HFF-Myc (cell line): ENCODE measurements around the gene SCARB1.

Experiments used
- DNase-seq: peaks from one replicate; pipeline ENCODE4 v3.0.0-alpha.2; 2011; ENCODE audit warnings: low read depth; ENCODE audit errors: extremely low read depth
- H3K4me3 ChIP-seq: replicated peaks from 2 replicates; pipeline ENCODE4 v1.5.1; 2011; ENCODE audit warnings: low read depth, mild to moderate bottlenecking, control low read depth, low read length
- TF ChIP-seq, protein P1 (sequence below): IDR thresholded peaks from 2 replicates; pipeline ENCODE4 v1.5.1; 2012; ENCODE audit warnings: mild to moderate bottlenecking, low read depth, low read length, control low read depth; ENCODE audit errors: missing control alignments

SCARB1 gene

DNA sequence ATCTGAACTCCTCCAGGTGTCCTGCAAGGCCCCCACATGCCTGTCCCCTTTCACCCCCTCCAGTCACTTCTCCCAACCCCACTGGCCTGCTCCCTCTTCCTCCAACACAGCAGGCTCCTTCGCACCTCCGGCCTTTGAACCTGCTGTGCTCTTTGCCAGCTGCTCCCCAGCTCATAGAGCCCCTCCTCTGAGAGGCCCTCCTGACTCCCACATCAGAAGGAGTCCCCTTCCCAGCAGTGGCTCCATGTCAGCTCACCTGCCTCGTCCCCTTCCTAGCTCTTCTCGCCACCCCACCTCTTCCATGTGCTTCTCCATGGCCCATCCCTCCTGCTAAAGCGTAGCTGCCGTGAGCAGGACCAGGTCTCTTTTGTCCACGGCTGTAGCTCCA, 22.1 kb downstream of the SCARB1 start:
- no peak overlapping the region for H3K4me3 ChIP-seq
- no peak for DNase-seq
- TF ChIP-seq, protein P1, sequence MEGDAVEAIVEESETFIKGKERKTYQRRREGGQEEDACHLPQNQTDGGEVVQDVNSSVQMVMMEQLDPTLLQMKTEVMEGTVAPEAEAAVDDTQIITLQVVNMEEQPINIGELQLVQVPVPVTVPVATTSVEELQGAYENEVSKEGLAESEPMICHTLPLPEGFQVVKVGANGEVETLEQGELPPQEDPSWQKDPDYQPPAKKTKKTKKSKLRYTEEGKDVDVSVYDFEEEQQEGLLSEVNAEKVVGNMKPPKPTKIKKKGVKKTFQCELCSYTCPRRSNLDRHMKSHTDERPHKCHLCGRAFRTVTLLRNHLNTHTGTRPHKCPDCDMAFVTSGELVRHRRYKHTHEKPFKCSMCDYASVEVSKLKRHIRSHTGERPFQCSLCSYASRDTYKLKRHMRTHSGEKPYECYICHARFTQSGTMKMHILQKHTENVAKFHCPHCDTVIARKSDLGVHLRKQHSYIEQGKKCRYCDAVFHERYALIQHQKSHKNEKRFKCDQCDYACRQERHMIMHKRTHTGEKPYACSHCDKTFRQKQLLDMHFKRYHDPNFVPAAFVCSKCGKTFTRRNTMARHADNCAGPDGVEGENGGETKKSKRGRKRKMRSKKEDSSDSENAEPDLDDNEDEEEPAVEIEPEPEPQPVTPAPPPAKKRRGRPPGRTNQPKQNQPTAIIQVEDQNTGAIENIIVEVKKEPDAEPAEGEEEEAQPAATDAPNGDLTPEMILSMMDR, result no peak

- peak; percentile 97 for DNase-seq
- no peak overlapping the region for H3K4me3 ChIP-seq
- TF ChIP-seq, protein P1, result no peak
Observed at GRCh38 chr12:124837958-124838803, 25.5 kb downstream of the SCARB1 start.

DNA sequence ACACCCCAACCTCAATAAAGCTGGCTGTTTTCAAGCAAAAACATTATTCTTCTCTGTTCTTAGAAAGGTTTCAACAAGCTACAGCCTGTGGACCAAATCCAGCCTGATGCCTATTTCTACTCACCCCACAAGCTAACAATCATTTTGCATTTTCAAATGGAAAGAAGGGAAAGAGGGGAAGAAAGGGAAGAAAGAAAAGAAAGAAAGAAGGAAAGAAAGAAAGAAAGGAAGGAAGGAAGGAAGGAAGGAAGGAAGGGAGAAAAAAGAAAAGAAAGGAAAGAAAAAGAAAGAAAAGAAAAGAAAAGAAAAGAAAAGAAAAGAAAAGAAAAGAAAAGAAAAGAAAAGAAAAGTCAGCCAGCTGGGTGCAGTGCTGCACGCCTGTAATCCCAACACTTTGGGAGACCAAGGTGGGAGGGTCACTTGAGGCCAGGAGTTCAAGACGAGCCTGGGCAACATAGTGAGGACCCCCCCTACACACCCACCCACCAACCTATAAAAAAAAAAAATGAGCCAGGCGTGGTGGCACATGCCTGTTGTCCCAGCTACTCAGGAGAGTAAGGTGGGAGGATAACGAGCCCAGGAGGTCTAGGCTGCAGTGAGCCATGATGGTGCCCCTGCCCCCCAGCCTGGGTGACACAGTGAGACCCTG, 26.3 kb downstream of the SCARB1 start:
- DNase-seq, result no peak
- TF ChIP-seq, protein P1, result no peak
- no peak overlapping the region for H3K4me3 ChIP-seq

GRCh38 chr12:124836759-124837158, 26.9 kb downstream of the SCARB1 start:
- no peak for DNase-seq
- no peak overlapping the region for H3K4me3 ChIP-seq
- TF ChIP-seq, protein P1, result no peak

- DNase-seq, result no peak
- TF ChIP-seq, protein P1, result no peak
- no peak overlapping the region for H3K4me3 ChIP-seq
Observed at GRCh38 chr12:124835656-124836410, 27.8 kb downstream of the SCARB1 start.

DNA sequence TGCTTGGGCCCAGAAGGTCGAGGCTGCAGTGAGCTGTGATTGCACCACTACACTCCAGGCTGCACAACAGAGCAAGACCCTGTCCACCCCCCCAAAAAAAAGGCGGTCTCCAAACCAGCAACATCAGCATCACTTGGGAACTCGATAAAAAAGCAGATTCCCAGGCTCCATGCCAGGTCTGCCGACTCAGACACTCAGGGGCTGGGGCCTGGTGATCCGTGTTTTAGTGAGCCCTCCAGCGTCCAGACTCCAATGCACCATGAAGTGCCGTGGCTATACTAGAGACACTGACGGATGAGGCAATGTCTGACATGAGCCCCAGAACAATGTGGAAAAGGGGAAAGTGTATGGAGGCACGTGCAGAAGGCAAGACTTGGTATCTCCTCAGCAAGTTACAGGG, 28.8 kb downstream of the SCARB1 start:
- H3K4me3 ChIP-seq, result no peak overlapping the region
- DNase-seq, result no peak
- TF ChIP-seq, protein P1, result no peak
